NB4 (cell line): Measurements from ENCODE around the gene PSMC3.

Source experiments
- DNase-seq: peaks from one replicate; pipeline ENCODE4 v3.0.0; 2010; ENCODE audit warnings: low read depth
- H3K4me3 ChIP-seq: one replicate; pipeline ENCODE4 v1.5.1; 2011; ENCODE audit warnings: mild to moderate bottlenecking, low read depth, low read length, moderate library complexity
- MYC ChIP-seq: IDR thresholded peaks from 2 replicates; pipeline ENCODE4 v1.6.1; 2011; ENCODE audit warnings: low read depth, low read length
- POLR2A ChIP-seq: IDR thresholded peaks from 2 replicates; pipeline ENCODE4 v1.6.1; 2011; ENCODE audit warnings: mild to moderate bottlenecking; ENCODE audit not compliant: insufficient read length; ENCODE audit errors: extremely low read depth
- TF ChIP-seq, protein P1 (sequence below): IDR thresholded peaks from 2 replicates; pipeline ENCODE4 v1.6.1; 2011; ENCODE audit warnings: low read depth, low read length
- TF ChIP-seq, protein P2 (sequence below): IDR thresholded peaks from one replicate; pipeline ENCODE4 v1.5.1; 2012; ENCODE audit warnings: low read depth, low read length

PSMC3 gene

DNA sequence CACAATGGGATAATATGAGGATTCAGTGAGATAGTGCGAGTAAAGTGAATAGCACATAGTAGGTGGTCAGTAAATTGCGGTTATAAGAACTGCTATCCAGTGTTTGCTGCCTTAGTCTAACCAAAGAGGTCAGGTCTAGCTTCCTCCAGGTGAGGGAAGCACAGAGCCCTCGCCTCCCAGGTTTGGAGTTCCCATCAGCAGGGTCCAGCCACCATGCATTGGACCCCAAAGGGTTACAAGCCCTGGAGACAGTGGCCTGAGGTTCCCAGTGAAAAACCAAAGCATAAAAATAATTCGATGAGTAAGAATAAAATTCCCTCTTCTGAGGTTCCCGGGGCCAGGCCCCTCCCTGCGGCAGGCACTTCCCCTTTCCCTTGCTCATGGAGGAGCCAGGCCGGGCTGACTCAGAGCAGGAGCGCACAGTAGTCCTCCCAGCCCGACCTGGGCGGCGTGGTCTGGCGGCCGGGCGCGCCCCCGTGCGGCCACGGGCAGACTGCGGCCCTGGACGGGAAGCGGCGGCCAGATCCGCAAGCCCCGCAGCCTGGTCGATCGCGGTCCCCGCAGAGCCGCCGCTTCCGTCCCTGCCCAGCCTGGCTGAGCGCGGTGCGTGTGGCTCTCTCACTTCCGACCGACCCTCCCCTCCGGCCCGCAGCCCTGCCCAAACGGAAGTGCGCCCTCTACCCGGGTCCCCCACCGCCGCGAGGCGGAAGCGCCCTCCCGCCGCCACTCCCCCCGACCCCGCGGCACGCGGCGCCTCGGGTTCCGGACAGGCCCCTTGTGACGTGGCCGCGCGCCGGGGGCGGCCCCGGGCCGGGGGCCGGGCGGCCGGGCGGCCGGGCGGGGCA, 18.3 kb downstream of the PSMC3 start, which contains the start of gene SLC39A13:
Gene SLC39A13 (plus strand): TSS at position 845 of the 845 bp plus-strand sequence. CDS start 1,505 bp downstream, outside the sequence.
- TF ChIP-seq MYC (peak; percentile 73), POLR2A (no peak)
- TF ChIP-seq, protein P1, sequence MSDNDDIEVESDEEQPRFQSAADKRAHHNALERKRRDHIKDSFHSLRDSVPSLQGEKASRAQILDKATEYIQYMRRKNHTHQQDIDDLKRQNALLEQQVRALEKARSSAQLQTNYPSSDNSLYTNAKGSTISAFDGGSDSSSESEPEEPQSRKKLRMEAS = peak; percentile 59
- TF ChIP-seq, protein P2, sequence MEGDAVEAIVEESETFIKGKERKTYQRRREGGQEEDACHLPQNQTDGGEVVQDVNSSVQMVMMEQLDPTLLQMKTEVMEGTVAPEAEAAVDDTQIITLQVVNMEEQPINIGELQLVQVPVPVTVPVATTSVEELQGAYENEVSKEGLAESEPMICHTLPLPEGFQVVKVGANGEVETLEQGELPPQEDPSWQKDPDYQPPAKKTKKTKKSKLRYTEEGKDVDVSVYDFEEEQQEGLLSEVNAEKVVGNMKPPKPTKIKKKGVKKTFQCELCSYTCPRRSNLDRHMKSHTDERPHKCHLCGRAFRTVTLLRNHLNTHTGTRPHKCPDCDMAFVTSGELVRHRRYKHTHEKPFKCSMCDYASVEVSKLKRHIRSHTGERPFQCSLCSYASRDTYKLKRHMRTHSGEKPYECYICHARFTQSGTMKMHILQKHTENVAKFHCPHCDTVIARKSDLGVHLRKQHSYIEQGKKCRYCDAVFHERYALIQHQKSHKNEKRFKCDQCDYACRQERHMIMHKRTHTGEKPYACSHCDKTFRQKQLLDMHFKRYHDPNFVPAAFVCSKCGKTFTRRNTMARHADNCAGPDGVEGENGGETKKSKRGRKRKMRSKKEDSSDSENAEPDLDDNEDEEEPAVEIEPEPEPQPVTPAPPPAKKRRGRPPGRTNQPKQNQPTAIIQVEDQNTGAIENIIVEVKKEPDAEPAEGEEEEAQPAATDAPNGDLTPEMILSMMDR = peak; percentile 38

DNA sequence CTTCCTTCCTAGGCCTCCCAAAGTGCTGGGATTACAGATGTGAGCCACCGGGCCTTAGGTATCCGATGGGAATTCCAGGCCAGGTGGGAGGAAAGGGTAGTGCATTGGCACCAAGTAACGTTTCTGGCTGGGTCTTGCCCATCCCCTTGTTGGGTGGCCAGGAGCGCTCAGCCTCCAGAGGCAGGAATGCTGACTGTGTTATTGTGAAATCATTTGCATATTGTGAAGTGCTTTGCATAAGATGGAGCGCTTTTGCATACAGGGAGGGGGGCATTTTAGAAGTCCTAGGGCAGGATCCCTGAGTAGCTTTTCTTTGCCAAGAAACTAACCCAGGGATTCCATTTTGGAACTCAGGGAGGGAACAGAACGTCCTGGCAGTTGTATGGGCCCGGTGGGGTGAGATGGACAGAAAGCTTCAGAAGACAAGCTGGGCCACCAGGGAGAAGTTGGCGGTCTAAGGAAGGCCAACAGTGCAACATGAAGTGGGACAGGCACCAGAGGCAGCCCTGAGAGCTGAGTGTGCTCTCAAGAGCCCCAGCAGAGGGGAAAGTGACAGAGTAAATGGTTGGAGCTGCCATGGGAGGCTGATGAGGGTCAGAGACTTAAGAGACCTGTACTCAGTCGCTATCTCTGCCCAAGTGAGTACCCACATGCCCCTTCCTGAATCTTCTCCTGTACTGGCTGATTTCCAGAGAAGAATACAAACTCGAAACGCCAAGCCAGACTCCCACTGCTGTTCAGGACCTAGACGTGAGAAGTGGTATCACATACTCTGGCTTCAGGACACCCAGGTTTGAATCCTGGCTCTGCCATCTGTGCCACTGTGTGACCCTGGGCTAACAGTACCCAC, 19.1 kb downstream of the PSMC3 start:
- TF ChIP-seq POLR2A (no peak), MYC (no peak)
- TF ChIP-seq, protein P1 = no peak
- TF ChIP-seq, protein P2 = no peak
- H3K4me3 ChIP-seq = peak overlapping the region; percentile 65
- peak; percentile 38 for DNase-seq

More for the DNA sequence above, 18.3 kb downstream of the PSMC3 start, which contains the start of gene SLC39A13:
- peak; percentile 97 for DNase-seq
- peak within 1 kb of the TSS; percentile 65 for H3K4me3 ChIP-seq

DNA sequence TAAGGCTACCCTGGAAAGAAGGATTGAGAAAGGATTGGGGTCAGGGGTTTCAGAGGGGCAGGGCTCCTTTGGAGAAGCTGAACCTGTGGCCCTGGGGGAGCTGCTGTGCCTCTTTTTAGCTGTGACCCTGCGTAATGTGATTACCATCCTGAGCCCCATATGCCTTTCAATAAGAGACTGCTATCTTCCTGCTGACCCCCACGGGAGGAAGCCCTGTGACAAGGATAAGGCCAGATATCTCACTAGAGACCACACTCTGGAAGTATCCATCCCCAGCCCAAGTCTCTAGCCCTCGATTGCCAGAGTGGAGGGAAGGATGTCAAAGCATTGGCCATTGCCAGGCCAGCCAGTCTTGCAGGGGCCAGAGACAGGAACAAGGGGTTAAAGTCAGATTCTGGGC, 22.7 kb downstream of the PSMC3 start:
- H3K4me3 ChIP-seq = no peak overlapping the region
- TF ChIP-seq POLR2A = no peak
- TF ChIP-seq, protein P2 = no peak
- TF ChIP-seq, protein P1 = no peak
- no peak for TF ChIP-seq MYC
- no peak for DNase-seq

DNA sequence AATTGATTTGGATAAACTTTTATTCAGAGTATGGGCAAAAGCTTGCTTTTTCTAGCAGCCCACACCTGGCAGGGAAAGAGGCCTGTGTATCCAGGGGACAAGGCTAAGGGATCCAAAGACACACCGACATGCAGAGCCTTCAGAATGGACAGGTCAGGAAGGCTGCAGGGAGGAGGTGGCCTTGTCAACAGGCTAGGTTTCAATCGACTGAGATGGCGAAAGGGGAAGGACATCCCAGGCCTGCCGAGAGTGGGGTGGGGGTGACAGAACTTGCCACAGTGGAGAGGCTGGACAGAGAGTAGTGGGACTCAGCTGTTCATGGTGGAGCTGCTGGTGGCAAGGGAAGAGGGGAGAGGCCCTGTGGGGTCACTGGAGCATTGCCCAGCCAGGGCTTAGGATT, 23.1 kb downstream of the PSMC3 start:
- no peak overlapping the region for H3K4me3 ChIP-seq
- TF ChIP-seq MYC (no peak), POLR2A (no peak)
- TF ChIP-seq, protein P1 = no peak
- TF ChIP-seq, protein P2 = no peak
- DNase-seq = no peak

DNA sequence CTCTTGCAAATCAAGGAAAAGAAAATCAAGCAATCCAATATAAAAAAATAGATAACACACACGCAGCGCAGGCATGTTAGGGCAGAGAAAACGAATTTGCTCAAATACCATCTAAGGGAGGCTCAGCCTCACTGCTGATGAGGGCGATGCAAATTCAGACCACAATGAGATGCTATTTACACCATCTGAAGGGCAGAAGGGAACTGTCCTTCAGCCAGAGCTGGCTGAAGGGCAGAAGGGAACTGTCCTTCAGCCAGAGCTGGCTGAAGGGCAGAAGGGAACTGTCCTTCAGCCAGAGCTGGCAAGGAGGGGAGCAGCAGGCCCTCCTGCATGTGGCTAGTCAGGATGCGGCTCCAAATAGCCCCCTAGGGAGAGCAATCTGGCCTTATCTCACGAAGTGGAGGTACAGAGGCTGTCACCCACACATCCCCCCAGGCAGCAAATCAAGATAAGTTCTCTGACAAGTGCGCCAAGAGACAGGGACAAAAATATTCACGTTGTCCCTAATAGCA, 25.4 kb downstream of the PSMC3 start:
- H3K4me3 ChIP-seq = peak overlapping the region; percentile 40
- peak; percentile 82 for DNase-seq
- TF ChIP-seq MYC = peak; percentile 37; the same call in 1 of the 2 replicates
- TF ChIP-seq, protein P1 = peak; percentile 35; the same call in 1 of the 2 replicates
- TF ChIP-seq, protein P2 = no peak
